Jurkat, Clone E6-1 (cell line): ENCODE data around the gene CAPZA3. TPM values are rescaled to one million over a fixed set of nuclear protein-coding genes. Genes with fewer than 3 reads are reported as not detected.
"Not testable (repeated sequence)": the region's sequence is repeated elsewhere in the genome, so short reads cannot be mapped to it uniquely, and the experiment has no call there.

Source experiments
- DNase-seq: peaks from one replicate; pipeline ENCODE4 v3.0.0-alpha.2; 2011; ENCODE audit warnings: low read depth, low spot score
- H3K4me3 ChIP-seq: 2 replicates; pipeline ENCODE4 v1.5.1; 2011; ENCODE audit warnings: mild to moderate bottlenecking, low read length, control low read depth, moderate library complexity
- polyA plus RNA-seq: library from polyadenylated mRNA; unstranded; fragments of >200 nt; gene quantifications from one replicate; pipeline ENCODE4 v1.2.1, GENCODE V29; 2012; ENCODE audit warnings: missing spikeins; ENCODE audit not compliant: insufficient read length, insufficient read depth

The CAPZA3 gene, protein sequence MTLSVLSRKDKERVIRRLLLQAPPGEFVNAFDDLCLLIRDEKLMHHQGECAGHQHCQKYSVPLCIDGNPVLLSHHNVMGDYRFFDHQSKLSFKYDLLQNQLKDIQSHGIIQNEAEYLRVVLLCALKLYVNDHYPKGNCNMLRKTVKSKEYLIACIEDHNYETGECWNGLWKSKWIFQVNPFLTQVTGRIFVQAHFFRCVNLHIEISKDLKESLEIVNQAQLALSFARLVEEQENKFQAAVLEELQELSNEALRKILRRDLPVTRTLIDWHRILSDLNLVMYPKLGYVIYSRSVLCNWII
- not detected for polyA plus RNA-seq

DNA sequence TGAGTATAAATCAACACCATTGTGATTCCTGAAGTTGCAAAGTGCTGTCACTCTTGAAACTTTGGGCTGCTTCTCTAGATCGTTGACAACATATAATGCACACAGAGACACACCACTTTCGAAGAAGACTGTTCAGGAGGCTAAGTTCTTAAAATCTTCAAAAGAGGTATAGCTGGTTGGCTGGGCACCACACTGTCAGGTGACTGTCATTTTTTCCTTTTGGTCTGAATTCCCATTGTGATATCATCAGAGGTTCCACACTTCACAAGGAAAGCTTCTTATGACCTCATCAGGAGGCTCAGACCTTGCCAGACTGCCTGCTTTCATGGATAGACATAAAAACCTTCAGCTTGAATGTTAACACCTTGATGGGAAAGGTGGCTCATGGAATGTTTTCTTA is at the start of gene CAPZA3, which contains the start of gene PLCZ1:
Gene CAPZA3, plus strand, starts transcription at position 301 of the 400 bp plus-strand sequence. CDS start 150 bp downstream, outside the sequence.
Gene PLCZ1, minus strand, starts transcription at position 194 of the 400 bp plus-strand sequence. CDS start 641 bp downstream, outside the sequence.
- no peak within 1 kb of the TSS for H3K4me3 ChIP-seq
- no peak for DNase-seq

GRCh38 chr12:18689771-18690170 is 48.1 kb upstream of the CAPZA3 start:
- no peak for DNase-seq
- no peak overlapping the region for H3K4me3 ChIP-seq

DNA sequence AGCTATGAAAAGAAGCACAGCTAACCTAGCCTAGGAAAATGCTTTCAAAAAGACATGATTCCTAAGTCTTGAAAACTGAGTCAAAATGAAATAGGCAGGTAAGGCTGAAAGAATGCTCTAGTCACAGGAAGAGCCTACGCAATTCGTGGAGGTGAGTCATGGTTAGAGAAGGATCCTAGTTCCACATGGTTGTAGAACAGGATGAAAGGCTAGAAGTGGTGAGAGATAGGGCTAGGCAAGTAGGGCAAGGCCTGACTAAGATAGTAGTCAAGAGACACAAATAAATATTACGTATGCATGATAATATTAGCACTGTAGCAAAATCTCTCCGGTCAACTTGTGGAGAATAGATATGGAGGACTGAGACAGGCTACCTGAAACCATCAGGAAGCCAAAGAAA is 47.3 kb upstream of the CAPZA3 start:
- no peak for DNase-seq

GRCh38 chr12:18693986-18694385 is 43.9 kb upstream of the CAPZA3 start:
- not testable (repeated sequence) for H3K4me3 ChIP-seq, DNase-seq

More for the DNA sequence above, 47.3 kb upstream of the CAPZA3 start:
- H3K4me3 ChIP-seq, result no peak overlapping the region

DNA sequence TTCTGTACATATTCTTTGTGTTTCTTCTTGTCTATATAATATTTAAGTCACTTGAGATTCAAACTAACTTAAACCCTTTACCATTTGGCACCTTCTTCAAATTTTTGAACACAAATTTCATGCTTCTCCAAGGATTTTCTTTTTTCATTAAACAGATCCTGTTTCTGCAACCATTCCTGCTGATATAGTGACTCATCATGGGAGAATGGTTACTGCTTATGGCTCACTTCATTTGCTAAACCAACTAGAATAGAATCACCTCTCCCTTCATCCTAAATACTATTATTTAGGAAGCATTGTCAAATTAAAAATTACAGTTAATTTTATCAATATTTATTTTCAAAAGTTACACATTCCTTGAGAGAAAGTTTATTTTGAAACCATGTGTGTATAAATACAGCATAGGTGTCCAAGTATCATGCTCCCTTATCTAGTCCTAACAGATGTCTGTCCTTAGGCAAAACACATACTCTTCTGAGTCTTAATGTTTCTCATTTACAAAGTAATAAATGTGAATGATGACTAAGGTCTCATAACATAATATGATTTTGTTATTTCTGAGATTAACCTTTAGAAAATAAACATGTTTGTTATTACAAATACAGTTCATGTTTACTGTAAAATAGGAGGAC is 40.8 kb upstream of the CAPZA3 start:
- no peak overlapping the region for H3K4me3 ChIP-seq
- no peak for DNase-seq

GRCh38 chr12:18700271-18700670 is 37.6 kb upstream of the CAPZA3 start:
- no peak overlapping the region for H3K4me3 ChIP-seq
- DNase-seq, result no peak

- no peak overlapping the region for H3K4me3 ChIP-seq
- no peak for DNase-seq
These were observed 34.6 kb upstream of the CAPZA3 start for GRCh38 chr12:18703321-18703720.

GRCh38 chr12:18703911-18704310 is 34.0 kb upstream of the CAPZA3 start:
- no peak overlapping the region for H3K4me3 ChIP-seq
- DNase-seq, result no peak

DNA sequence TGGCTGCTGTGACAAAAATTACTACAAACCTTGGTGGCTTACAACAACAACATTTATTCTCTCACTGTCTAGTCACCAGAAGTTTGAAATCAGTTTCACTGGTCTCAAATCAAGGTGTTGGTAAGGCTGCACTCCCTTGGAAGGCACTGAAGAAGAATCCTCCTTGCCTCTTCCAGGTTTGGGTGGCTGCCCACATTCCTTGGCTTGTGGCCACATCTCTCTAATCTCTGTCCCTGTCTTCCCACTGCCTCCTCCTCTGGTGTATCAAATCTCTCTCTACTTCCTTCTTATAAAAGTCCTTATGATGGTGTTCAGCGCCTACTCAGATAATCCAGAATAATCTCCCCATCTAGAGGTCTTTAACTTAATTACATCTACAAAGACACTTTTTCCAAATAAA is 31.1 kb upstream of the CAPZA3 start:
- DNase-seq, result no peak
- H3K4me3 ChIP-seq, result no peak overlapping the region

DNA sequence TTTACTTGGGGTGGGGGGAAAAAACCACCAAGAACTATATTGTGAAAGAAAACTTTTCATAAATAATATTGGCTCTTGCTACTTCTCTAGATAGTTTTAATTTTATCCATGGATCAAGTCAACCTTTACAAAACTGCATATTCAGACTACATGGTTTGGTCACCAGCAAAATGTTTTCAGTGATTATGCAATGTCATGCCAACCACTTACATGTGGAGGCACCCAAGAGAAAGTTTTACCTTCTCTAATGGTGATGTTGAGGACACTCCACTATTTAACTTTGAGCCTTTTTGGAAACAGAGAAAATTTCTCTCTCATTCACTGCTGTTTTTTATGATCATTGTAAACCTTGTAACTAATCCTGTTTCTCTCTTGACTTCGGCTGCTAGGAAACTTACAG is 21.7 kb upstream of the CAPZA3 start:
- no peak for DNase-seq
- no peak overlapping the region for H3K4me3 ChIP-seq

DNA sequence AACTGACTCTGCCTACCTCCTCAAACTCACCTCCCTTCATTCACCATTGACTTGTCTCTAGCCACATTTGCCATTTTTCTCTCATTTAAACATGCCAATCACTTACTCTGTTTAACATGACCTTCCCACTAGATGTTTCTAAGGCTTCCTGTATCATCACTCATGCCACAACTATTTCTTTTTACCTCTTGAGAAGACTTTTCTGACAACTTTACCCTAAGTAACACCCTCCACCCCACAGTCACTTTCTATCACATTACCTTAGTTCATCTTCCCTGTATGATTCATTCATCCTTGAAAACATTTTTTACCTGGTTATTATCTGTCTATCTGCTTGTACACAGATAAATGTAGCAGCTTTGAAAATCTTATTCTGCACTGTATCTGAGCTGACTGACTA is 19.5 kb upstream of the CAPZA3 start:
- no peak overlapping the region for H3K4me3 ChIP-seq
- DNase-seq, result no peak

DNA sequence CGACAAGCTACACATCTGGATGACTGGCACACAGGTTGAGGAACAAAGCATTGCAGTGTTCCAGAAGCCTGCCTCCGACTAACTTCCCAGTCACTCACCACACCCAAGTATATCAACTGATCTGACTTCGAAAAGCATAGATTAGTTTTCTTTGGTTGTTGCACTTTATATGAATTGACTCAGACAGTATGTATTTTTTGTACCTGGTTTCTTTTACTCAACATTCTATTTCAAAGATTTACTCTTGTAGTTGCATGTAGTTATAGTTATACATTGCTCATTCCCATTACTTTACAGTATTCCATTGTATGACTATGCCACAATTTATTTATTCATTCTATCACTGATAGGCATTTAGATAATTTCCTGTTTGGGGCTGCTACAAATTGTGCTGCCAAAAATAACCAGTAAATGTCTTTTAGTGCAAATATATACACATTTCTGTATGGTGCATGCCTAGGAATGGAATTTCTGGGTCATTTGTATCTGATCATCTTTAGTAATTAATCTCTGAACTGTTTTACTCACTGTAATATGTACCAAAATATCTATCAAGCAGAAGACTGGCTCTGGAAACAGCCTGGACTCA is 17.9 kb upstream of the CAPZA3 start:
- no peak for DNase-seq
- no peak overlapping the region for H3K4me3 ChIP-seq

DNA sequence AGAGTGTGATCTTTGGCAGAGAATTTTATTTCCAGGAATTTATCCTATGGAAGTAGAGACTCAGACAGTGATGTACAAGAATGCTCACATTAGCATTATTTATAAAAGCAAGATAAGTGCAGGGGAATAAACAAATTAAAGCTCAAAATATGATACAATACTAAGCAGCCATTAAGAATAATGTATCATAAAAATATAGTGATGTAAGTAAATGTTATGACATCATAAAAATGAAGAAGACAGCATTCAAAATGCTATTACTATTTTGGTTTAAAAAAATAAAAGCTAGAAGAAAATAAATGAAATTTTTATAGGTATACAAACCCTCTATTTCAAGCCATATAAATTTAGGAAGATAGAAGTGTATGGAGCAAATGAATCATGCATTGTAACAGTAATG is 17.2 kb upstream of the CAPZA3 start:
- H3K4me3 ChIP-seq, result no peak overlapping the region
- no peak for DNase-seq

DNA sequence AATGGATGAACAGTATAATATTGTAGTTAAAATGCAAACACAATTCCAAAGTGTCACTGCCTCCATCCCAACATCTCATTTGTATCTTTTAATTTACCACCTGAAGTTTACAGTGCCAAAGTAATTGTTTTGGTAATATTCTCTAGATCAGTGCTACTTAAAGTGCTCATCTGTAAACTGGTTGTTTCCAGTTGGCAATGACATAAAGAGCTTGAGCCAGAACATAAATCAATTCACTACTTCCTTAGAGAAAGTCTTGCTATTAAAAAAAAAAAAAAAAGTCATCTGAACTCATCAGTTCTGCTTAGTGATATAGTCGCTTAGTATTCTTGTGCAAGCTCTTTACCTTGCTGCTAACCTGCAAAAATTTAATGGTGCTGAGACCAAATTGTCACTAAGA is 16.5 kb upstream of the CAPZA3 start:
- H3K4me3 ChIP-seq, result no peak overlapping the region
- DNase-seq, result no peak

GRCh38 chr12:18723752-18724151 is 14.2 kb upstream of the CAPZA3 start:
- no peak overlapping the region for H3K4me3 ChIP-seq
- DNase-seq, result no peak

GRCh38 chr12:18731156-18731555 is 6.8 kb upstream of the CAPZA3 start:
- DNase-seq, result no peak
- no peak overlapping the region for H3K4me3 ChIP-seq

DNA sequence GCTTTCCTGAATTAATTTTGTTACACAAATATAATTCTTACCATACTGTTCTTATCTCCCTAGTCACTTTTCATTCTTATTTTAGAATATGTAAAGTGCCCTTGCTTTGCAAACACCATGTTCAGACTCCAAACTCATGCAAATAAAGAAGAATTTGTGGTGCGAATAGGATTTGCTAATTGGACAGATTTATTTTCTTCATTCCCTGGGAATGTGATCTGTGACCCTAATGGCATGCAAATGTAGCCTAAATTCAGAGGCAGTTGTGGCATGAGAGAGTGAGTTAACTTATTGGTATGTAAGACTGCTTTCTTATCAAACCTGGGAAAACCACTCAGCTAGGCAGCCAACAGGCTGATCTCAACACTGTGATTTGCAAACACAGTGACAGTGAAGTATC is 10.0 kb downstream of the CAPZA3 start:
- DNase-seq, result no peak
- H3K4me3 ChIP-seq, result no peak overlapping the region

DNA sequence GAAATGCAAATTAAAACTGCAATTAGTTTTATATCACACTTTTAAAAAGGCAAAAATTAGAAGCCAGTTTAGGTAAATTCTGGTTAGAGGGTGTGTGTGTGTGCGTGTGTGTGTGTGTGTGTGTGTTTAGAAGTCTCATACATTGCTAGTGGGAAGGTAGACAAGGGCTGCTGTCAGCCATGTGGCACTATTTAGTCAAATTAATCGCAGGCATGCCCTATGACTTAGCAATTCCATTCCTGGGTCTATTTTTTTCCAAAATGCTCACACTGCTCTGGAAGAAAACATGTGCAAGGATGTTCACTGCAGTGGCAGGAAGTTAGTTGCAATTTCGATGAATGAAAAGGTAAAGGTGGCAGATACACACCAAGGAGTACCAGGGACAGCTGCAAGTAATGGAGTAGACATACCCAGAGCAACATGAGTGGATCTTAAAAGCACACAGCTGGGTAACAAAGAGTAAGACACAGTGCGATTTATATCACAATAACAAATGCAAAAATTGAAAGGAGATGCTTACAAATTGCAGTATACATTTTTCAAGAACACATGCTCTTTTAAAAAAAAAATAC is 11.6 kb downstream of the CAPZA3 start:
- no peak for DNase-seq
- no peak overlapping the region for H3K4me3 ChIP-seq

- DNase-seq, result no peak
- H3K4me3 ChIP-seq, result no peak overlapping the region
These were observed 12.2 kb downstream of the CAPZA3 start for GRCh38 chr12:18750085-18750484.

DNA sequence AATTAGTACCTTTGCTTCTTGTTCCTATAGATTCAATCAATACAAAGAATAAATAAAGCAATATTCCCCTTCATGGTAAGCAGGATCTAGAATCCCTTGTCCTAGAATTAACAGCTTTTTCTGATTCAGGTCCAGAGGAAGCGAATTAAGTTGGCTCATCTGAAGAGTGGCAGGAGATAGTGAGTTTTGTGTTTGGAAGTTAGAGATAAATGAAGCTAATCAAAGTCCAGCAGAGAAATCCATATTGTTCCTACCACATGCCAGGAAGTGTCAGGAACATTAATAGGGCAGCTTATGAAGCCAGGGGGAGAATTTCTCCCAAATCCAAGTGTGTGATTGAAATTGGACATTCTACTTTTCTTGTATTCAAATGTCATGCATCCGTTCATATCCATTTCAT is 13.9 kb downstream of the CAPZA3 start:
- H3K4me3 ChIP-seq, result no peak overlapping the region
- no peak for DNase-seq
